Ovary (tissue), 3 donors: ENCODE results near the gene USF2.
"Not testable (repeated sequence)": the region's sequence is repeated elsewhere in the genome, so short reads cannot be mapped to it uniquely, and the experiment has no call there.

Source experiments
- POLR2A ChIP-seq: fragments of 450-650 bp; IDR thresholded peaks from one replicate; pipeline ENCODE4 v1.6.1; 2017; ENCODE audit warnings: antibody characterized with exemption, mild to moderate bottlenecking, moderate library complexity
- TF ChIP-seq, protein P1 (sequence below), 3 donors: fragments of 450-650 bp in 2 of 3; fragments of 200-600 bp in 1 of 3; IDR thresholded peaks; one replicate each; pipeline versions ENCODE4 v1.5.1 to v1.8.0; 2016 to 2022; ENCODE audit warnings: antibody characterized with exemption in 3 of 3, mild to moderate bottlenecking in 1 of 3
- donor health status: DM: no; HTN: no; CAD: no.

DNA sequence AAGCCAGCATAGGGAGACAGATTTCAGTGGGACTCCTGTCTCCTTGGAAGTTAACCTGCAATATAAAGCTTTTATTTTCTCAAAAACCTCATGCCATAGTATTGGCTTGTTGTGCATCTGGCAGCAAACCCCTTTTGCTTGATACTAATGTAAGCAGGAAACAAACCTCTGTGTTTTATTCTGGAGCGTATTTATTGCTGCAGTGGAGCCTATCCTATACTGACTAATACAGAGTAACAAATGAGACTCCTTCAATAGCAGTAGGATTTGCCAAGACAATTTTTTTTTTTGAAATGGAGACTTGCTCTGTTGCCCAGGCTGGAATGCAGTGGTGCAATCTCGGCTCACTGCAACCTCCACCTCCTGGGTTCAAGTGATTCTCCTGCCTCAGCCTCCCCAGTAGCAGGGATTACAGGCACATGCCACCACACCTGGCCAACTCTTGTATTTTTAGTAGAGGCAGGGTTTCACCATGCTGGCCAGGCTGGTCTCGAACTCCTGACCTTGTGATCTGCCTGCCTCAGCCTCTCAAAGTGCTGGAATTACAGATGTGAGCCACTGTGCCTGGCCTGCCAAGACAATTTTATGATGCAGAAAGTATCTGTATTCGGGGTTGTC is 47.7 kb upstream of the USF2 start:
- TF ChIP-seq, protein P1, sequence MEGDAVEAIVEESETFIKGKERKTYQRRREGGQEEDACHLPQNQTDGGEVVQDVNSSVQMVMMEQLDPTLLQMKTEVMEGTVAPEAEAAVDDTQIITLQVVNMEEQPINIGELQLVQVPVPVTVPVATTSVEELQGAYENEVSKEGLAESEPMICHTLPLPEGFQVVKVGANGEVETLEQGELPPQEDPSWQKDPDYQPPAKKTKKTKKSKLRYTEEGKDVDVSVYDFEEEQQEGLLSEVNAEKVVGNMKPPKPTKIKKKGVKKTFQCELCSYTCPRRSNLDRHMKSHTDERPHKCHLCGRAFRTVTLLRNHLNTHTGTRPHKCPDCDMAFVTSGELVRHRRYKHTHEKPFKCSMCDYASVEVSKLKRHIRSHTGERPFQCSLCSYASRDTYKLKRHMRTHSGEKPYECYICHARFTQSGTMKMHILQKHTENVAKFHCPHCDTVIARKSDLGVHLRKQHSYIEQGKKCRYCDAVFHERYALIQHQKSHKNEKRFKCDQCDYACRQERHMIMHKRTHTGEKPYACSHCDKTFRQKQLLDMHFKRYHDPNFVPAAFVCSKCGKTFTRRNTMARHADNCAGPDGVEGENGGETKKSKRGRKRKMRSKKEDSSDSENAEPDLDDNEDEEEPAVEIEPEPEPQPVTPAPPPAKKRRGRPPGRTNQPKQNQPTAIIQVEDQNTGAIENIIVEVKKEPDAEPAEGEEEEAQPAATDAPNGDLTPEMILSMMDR (IDR thresholded peaks at IDR 0.05), result not testable (repeated sequence)
- TF ChIP-seq POLR2A, result not testable (repeated sequence)
